GM19240 (cell line): ENCODE results near the gene PARM1.

Experiments used
- DNase-seq: peaks from one replicate; pipeline ENCODE4 v3.0.0; 2011; ENCODE audit warnings: low spot score; ENCODE audit not compliant: insufficient read length

PARM1 gene

GRCh38 chr4:75028196-75028854, 95.4 kb downstream of the PARM1 start:
- DNase-seq, result no peak

GRCh38 chr4:75030028-75030427, 97.1 kb downstream of the PARM1 start:
- no peak for DNase-seq

- no peak for DNase-seq
These were observed 97.8 kb downstream of the PARM1 start for GRCh38 chr4:75030649-75031235.

GRCh38 chr4:75031775-75032174, 98.9 kb downstream of the PARM1 start:
- DNase-seq, result no peak

GRCh38 chr4:75034523-75034922, 101.6 kb downstream of the PARM1 start:
- DNase-seq, result no peak

GRCh38 chr4:75035321-75035720, 102.4 kb downstream of the PARM1 start:
- no peak for DNase-seq

GRCh38 chr4:75036046-75036830, 103.3 kb downstream of the PARM1 start:
- no peak for DNase-seq

- no peak for DNase-seq
These were observed 104.3 kb downstream of the PARM1 start for GRCh38 chr4:75037252-75037651.

- no peak for DNase-seq
These were observed 105.5 kb downstream of the PARM1 start for GRCh38 chr4:75038376-75038775.

GRCh38 chr4:75040703-75041102, 107.8 kb downstream of the PARM1 start:
- no peak for DNase-seq

GRCh38 chr4:75042601-75043208, 109.8 kb downstream of the PARM1 start:
- DNase-seq, result no peak

GRCh38 chr4:75046226-75046625, 113.3 kb downstream of the PARM1 start:
- DNase-seq, result no peak

- no peak for DNase-seq
These were observed 113.7 kb downstream of the PARM1 start for GRCh38 chr4:75046641-75047040.

GRCh38 chr4:75048208-75048879, 115.4 kb downstream of the PARM1 start:
- no peak for DNase-seq

- no peak for DNase-seq
These were observed 118.5 kb downstream of the PARM1 start for GRCh38 chr4:75051431-75051830.

GRCh38 chr4:75053352-75053751, 120.4 kb downstream of the PARM1 start:
- DNase-seq, result no peak

GRCh38 chr4:75054078-75054477, 121.2 kb downstream of the PARM1 start:
- no peak for DNase-seq

- no peak for DNase-seq
These were observed 123.4 kb downstream of the PARM1 start for GRCh38 chr4:75056277-75056676.

- no peak for DNase-seq
These were observed 124.5 kb downstream of the PARM1 start for GRCh38 chr4:75057369-75057768.

GRCh38 chr4:75058486-75058885, 125.6 kb downstream of the PARM1 start:
- no peak for DNase-seq

GRCh38 chr4:75063433-75063832, 130.5 kb downstream of the PARM1 start:
- no peak for DNase-seq

- DNase-seq, result no peak
These were observed 133.0 kb downstream of the PARM1 start for GRCh38 chr4:75065909-75066308.
